ENCODE results near the gene KCNF1. TPM values are rescaled to one million over a fixed set of nuclear protein-coding genes. Genes with fewer than 3 reads are reported as not detected.

The KCNF1 gene
- total RNA-seq, 1 experiment from 2014 or later: 1.2 TPM

DNA sequence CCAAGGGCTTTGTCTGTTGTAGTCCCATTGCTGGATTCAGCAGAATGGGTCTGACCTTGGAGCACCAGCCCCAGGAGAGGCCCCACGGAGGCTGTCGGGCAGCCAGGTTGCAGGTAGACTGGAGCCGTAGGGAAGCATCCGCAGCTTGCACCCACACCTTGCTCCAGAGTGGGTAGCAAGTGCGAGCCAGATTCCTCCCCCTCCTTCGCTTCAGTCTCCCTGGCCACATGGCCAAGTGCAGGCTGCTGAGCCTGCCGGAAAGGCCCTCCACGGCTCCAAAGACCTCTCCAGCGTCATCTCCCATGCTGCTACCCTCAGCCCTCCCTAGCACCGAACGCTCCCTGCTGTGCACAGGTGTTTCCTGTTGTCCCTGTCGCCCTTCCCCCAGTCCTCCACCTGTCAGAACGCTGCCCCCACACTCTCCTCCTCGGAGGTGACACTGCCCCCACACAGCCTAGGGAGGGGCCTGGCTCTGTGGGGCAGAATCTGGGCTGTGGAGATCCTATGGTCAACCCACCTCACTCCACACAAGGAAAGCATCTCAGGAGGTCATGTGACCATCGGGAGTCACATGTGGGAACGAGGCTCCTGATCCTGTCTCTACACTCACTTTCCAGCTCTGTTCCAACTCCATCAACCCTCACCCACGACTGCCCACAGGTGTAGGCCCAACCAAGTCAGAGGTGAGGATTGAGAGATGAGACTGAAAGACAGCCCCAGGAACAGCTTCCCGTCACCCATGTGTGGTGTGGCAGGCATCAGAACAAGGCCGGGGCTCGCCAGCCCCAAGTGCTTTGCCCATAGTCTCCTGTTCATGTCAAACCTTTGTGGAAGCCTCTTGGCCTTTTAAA is 8.3 kb downstream of the KCNF1 start (continued):
- TF ChIP-seq, protein P1, sequence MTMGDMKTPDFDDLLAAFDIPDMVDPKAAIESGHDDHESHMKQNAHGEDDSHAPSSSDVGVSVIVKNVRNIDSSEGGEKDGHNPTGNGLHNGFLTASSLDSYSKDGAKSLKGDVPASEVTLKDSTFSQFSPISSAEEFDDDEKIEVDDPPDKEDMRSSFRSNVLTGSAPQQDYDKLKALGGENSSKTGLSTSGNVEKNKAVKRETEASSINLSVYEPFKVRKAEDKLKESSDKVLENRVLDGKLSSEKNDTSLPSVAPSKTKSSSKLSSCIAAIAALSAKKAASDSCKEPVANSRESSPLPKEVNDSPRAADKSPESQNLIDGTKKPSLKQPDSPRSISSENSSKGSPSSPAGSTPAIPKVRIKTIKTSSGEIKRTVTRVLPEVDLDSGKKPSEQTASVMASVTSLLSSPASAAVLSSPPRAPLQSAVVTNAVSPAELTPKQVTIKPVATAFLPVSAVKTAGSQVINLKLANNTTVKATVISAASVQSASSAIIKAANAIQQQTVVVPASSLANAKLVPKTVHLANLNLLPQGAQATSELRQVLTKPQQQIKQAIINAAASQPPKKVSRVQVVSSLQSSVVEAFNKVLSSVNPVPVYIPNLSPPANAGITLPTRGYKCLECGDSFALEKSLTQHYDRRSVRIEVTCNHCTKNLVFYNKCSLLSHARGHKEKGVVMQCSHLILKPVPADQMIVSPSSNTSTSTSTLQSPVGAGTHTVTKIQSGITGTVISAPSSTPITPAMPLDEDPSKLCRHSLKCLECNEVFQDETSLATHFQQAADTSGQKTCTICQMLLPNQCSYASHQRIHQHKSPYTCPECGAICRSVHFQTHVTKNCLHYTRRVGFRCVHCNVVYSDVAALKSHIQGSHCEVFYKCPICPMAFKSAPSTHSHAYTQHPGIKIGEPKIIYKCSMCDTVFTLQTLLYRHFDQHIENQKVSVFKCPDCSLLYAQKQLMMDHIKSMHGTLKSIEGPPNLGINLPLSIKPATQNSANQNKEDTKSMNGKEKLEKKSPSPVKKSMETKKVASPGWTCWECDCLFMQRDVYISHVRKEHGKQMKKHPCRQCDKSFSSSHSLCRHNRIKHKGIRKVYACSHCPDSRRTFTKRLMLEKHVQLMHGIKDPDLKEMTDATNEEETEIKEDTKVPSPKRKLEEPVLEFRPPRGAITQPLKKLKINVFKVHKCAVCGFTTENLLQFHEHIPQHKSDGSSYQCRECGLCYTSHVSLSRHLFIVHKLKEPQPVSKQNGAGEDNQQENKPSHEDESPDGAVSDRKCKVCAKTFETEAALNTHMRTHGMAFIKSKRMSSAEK (CRISPR knock-in tag; IDR thresholded peaks at IDR 0.05; ENCODE audit: borderline replicate concordance): no peak
- TF ChIP-seq CREM (CRISPR knock-in tag; IDR thresholded peaks at IDR 0.05) (no peak), SOX15 (CRISPR knock-in tag; IDR thresholded peaks at IDR 0.05) (no peak), TCF7 (CRISPR knock-in tag; IDR thresholded peaks at IDR 0.05; ENCODE audit: low read depth) (no peak), SMAD3 (CRISPR knock-in tag; IDR thresholded peaks at IDR 0.05; ENCODE audit: borderline replicate concordance) (peak; percentile 69; the same call in 1 of the 2 replicates), TP53 (CRISPR knock-in tag; IDR thresholded peaks at IDR 0.05) (no peak)
- TF ChIP-seq, protein P2, sequence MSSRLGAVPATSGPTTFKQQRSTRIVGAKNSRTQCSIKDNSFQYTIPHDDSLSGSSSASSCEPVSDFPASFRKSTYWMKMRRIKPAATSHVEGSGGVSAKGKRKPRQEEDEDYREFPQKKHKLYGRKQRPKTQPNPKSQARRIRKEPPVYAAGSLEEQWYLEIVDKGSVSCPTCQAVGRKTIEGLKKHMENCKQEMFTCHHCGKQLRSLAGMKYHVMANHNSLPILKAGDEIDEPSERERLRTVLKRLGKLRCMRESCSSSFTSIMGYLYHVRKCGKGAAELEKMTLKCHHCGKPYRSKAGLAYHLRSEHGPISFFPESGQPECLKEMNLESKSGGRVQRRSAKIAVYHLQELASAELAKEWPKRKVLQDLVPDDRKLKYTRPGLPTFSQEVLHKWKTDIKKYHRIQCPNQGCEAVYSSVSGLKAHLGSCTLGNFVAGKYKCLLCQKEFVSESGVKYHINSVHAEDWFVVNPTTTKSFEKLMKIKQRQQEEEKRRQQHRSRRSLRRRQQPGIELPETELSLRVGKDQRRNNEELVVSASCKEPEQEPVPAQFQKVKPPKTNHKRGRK (CRISPR knock-in tag; IDR thresholded peaks at IDR 0.05; ENCODE audit: borderline replicate concordance): no peak
- TF ChIP-seq, protein P3, sequence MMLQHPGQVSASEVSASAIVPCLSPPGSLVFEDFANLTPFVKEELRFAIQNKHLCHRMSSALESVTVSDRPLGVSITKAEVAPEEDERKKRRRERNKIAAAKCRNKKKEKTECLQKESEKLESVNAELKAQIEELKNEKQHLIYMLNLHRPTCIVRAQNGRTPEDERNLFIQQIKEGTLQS (CRISPR knock-in tag; conservative IDR thresholded peaks at IDR 0.05): no peak
- TF ChIP-seq, protein P4, sequence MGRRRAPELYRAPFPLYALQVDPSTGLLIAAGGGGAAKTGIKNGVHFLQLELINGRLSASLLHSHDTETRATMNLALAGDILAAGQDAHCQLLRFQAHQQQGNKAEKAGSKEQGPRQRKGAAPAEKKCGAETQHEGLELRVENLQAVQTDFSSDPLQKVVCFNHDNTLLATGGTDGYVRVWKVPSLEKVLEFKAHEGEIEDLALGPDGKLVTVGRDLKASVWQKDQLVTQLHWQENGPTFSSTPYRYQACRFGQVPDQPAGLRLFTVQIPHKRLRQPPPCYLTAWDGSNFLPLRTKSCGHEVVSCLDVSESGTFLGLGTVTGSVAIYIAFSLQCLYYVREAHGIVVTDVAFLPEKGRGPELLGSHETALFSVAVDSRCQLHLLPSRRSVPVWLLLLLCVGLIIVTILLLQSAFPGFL (CRISPR knock-in tag; IDR thresholded peaks at IDR 0.05; ENCODE audit: borderline replicate concordance): no peak
- TF ChIP-seq, protein P5, sequence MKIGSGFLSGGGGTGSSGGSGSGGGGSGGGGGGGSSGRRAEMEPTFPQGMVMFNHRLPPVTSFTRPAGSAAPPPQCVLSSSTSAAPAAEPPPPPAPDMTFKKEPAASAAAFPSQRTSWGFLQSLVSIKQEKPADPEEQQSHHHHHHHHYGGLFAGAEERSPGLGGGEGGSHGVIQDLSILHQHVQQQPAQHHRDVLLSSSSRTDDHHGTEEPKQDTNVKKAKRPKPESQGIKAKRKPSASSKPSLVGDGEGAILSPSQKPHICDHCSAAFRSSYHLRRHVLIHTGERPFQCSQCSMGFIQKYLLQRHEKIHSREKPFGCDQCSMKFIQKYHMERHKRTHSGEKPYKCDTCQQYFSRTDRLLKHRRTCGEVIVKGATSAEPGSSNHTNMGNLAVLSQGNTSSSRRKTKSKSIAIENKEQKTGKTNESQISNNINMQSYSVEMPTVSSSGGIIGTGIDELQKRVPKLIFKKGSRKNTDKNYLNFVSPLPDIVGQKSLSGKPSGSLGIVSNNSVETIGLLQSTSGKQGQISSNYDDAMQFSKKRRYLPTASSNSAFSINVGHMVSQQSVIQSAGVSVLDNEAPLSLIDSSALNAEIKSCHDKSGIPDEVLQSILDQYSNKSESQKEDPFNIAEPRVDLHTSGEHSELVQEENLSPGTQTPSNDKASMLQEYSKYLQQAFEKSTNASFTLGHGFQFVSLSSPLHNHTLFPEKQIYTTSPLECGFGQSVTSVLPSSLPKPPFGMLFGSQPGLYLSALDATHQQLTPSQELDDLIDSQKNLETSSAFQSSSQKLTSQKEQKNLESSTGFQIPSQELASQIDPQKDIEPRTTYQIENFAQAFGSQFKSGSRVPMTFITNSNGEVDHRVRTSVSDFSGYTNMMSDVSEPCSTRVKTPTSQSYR (CRISPR knock-in tag; IDR thresholded peaks at IDR 0.05): peak; percentile 84

DNA sequence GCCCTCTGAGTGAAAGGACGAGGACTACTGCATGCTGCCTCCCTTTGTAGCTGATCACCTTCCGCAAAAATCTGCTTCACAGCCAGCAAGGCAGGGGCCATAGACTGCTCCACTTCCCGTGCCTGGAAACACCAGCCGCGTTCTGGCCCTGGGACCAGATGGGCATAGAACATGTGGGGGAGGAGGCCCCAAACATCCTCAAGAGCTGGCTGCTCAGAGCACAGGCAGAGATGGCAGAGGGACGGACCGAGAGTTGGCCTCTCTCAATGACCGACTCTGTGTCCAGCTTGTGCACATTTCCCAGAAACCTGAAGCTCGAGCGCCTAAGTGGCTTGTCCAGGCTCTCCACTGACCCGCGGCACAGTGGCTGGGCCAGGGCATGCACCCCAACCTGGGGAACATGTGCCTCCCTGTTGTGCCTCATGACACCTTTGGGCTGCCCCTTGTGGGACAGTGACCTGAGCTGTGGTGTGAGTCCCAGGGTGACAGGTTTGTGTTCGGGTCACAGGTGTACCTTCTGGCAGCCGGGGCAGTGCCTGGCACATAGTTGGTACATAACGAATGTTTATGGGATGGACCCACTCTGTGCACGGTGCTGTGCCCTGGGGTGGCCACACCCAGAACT is 9.1 kb downstream of the KCNF1 start:
- Mint-ChIP-seq H3K27me3 (ENCODE audit: low read depth) (no peaks in the 10 kb centered on the region; the same call in 1 of the 2 replicates), H3K27ac (no peak overlapping the region), H3K36me3 (no peaks in the 10 kb centered on the region), H3K4me3 (no peak overlapping the region), H3K4me1 (peaks cover 42% of the 10 kb centered on the region), H3K9me3 (no peaks in the 10 kb centered on the region)
- ChIA-PET CTCF (interaction anchor here (0.7 to 2.3 kb wide), 9 partner anchors 8 to 103 kb away, joined by 3 to 11 read pairs (median 4); partner anchors contain the start of gene KCNF1), POLR2A (no interaction called here)
- DNase-seq (ENCODE audit: low spot score) (no peak), ATAC-seq (no peak)
- TF ChIP-seq, protein P6, sequence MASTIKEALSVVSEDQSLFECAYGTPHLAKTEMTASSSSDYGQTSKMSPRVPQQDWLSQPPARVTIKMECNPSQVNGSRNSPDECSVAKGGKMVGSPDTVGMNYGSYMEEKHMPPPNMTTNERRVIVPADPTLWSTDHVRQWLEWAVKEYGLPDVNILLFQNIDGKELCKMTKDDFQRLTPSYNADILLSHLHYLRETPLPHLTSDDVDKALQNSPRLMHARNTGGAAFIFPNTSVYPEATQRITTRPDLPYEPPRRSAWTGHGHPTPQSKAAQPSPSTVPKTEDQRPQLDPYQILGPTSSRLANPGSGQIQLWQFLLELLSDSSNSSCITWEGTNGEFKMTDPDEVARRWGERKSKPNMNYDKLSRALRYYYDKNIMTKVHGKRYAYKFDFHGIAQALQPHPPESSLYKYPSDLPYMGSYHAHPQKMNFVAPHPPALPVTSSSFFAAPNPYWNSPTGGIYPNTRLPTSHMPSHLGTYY (CRISPR knock-in tag; IDR thresholded peaks at IDR 0.05): no peak
- no peak for TF ChIP-seq OVOL2 (CRISPR knock-in tag; IDR thresholded peaks at IDR 0.05; ENCODE audit: borderline replicate concordance)
